GM13977 (cell line): Measurements from ENCODE around the gene FBN1.
A peak's percentile ranks its signal among the peaks of the same experiment; 100 is the strongest.

Source experiments
- DNase-seq: peaks from one replicate; pipeline ENCODE4 v3.0.0; 2012; ENCODE audit warnings: low spot score
- in situ Hi-C: fragments of 300-500 bp; cut with MboI; formaldehyde crosslinking; loops from one replicate; pipeline ENCODE4 v1.12.0; 2022; ENCODE audit warnings: low sequenced_read_pairs, low pct_unique_long_range_greater_than_20kb, mixed read lengths, inconsistent platforms; ENCODE audit not compliant: unreplicated experiment
- TF ChIP-seq, protein P1 (sequence below): IDR thresholded peaks from 2 replicates; pipeline ENCODE4 v1.5.1; 2012; ENCODE audit warnings: mild to moderate bottlenecking, control low read depth; ENCODE audit not compliant: insufficient read depth; ENCODE audit errors: extremely low read depth, missing control alignments

The FBN1 gene

DNA sequence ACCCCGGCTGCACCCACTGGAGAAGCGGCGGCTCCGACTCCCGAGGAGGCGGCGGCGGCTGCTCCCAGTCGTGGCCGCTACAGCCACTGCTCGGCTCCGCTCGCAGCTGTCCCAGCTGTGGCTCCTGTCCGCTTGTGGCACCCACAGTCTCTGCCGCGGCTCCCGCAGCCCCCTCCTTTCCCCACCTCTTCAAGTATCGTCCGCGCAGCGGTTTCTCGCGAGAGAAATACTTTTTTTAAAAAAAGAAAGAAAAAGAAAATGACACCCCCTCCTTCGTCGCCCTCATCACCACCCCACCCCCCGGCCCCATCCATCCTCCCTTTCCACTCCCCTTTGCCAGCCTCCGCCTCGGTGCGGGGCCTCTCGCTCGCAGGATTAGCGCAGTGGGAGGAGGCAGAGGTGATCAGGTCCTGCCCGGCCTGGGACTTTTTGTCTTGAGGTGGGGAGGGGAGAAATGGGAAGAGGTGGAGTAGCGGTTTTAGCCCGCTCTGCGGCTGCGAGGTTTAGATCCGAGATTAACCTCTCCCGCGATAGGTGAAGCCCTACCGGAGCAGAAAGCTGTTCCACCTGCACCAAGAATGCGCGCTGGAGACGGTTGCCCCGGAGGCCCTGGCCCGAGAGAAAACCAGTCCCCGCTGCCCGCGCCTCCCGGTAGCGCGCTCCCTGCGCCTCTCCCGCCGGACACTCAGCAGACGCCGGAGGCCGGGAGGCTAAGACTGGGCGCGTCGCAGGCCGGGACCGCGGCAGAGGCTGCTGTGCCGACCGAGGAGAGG is at the start of gene FBN1:
Gene FBN1, minus strand, starts transcription at position 152 of the 773 bp plus-strand sequence. CDS start 940 bp downstream, outside the sequence.
- peak; percentile 87 for DNase-seq
- in situ Hi-C loops = no loop called here
- TF ChIP-seq, protein P1, sequence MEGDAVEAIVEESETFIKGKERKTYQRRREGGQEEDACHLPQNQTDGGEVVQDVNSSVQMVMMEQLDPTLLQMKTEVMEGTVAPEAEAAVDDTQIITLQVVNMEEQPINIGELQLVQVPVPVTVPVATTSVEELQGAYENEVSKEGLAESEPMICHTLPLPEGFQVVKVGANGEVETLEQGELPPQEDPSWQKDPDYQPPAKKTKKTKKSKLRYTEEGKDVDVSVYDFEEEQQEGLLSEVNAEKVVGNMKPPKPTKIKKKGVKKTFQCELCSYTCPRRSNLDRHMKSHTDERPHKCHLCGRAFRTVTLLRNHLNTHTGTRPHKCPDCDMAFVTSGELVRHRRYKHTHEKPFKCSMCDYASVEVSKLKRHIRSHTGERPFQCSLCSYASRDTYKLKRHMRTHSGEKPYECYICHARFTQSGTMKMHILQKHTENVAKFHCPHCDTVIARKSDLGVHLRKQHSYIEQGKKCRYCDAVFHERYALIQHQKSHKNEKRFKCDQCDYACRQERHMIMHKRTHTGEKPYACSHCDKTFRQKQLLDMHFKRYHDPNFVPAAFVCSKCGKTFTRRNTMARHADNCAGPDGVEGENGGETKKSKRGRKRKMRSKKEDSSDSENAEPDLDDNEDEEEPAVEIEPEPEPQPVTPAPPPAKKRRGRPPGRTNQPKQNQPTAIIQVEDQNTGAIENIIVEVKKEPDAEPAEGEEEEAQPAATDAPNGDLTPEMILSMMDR = no peak

- in situ Hi-C loops = no loop called here
- DNase-seq = no peak
- TF ChIP-seq, protein P1 = no peak
Observed at GRCh38 chr15:48693484-48693883, 48.0 kb upstream of the FBN1 start.

DNA sequence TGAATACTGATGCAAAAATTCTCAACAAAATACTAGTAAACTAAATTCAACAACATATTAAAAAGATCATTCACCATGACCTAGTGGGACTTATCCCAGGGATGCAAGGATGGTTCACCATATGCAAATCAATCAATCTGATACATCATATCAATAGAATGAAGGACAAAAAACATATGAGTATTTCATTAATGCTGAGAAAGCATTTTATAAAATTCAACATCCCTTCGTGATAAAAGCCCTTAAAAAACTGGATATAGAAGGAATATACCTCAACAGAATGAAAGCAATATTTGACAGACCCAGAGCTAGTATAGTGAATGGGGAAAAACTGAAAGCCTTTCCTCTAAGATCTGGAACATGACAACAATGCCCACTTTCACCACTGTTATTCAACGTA is 43.0 kb upstream of the FBN1 start:
- TF ChIP-seq, protein P1 = no peak
- in situ Hi-C loops = no loop called here

DNA sequence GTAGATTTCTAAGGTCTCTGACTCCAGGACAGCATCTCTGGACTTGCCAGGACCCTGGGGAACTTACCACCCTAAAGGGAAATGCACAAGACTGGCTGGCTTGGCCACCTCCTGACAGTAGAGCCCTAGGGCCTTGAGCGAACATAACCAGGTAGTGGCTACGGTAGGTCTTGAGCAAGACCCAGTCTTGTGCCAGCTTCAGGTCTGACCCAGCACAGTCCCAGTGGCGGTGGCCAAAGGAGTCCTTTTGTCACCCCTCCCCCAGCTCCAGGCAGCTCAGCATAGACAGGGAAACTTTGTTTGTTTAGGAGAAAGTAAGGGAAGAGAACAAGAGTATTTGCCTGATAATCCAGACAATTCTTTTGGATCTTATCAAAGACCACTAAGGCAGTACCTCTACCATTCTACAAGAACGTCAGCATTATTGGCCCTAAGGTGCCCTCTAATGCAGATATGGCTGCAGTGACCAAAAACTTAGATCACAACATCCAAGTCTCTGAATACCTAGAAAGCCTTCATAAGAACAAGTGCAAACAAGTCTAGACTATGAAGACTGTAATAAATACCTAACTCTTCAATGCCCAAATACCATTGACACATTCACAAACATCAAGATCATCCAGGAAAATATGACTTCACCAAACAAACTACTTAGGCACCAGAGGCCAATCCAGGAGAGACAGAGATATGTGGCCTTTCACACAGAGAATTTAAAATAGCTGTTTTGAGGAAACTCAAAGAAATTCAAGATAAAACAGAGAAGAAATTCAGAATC is 38.7 kb upstream of the FBN1 start:
- TF ChIP-seq, protein P1 = no peak
- in situ Hi-C loops = no loop called here
- DNase-seq = no peak

More for the DNA sequence above, 43.0 kb upstream of the FBN1 start:
- DNase-seq = no peak

- DNase-seq = no peak
- in situ Hi-C loops = no loop called here
- TF ChIP-seq, protein P1 = no peak
Observed at GRCh38 chr15:48682942-48683651, 37.6 kb upstream of the FBN1 start.

DNA sequence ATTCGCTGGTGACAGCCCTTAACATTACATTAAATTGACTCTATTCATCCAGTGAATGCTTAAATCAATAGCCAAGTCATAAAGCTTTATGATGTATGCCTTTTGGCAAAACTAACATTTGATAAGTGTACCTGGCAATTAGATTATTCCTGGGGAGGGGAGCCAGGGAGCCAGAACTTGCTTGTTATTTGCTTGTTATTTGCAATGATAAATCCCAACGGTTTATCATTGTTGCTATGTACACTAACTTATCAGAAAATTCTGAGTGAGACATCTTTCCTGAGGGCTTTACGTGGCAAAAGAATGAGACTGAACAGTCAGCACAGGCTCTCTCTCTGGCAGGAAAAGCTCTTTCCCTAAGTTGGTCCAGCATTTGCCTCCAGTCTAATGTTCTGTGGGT is 35.8 kb upstream of the FBN1 start:
- TF ChIP-seq, protein P1 = no peak
- in situ Hi-C loops = no loop called here
- DNase-seq = no peak
